Memory B cell (primary cell): ENCODE measurements around the gene ACTA2.

ENCODE experiments used
- ATAC-seq: fragments of 150-1000 bp; cut with Tn5 transposase; 2 replicates; pipeline ENCODE4 v1.10.0; 2021; ENCODE audit warnings: low read depth, mild to moderate bottlenecking, moderate library complexity
- DNase-seq, 2 donors: peaks; one replicate each; pipeline ENCODE4 v3.0.0; 2022; ENCODE audit warnings: low spot score in 2 of 2
- H3K27ac Mint-ChIP-seq: one replicate; pipeline ENCODE4 v1.8.0; 2022; ENCODE audit warnings: mild to moderate bottlenecking, moderate library complexity, mixed read lengths
- H3K27me3 Mint-ChIP-seq: one replicate; pipeline ENCODE4 v1.8.0; 2022; ENCODE audit warnings: mixed read lengths
- H3K36me3 Mint-ChIP-seq: one replicate; pipeline ENCODE4 v1.8.0; 2022; ENCODE audit warnings: mild to moderate bottlenecking, mixed read lengths
- H3K4me1 Mint-ChIP-seq: one replicate; pipeline ENCODE4 v1.8.0; 2022; ENCODE audit warnings: mixed read lengths
- H3K4me3 Mint-ChIP-seq: one replicate; pipeline ENCODE4 v1.8.0; 2022; ENCODE audit warnings: mild to moderate bottlenecking, moderate library complexity, mixed read lengths
- H3K9me3 Mint-ChIP-seq: one replicate; pipeline ENCODE4 v1.8.0; 2022; ENCODE audit warnings: mixed read lengths

The ACTA2 gene

DNA sequence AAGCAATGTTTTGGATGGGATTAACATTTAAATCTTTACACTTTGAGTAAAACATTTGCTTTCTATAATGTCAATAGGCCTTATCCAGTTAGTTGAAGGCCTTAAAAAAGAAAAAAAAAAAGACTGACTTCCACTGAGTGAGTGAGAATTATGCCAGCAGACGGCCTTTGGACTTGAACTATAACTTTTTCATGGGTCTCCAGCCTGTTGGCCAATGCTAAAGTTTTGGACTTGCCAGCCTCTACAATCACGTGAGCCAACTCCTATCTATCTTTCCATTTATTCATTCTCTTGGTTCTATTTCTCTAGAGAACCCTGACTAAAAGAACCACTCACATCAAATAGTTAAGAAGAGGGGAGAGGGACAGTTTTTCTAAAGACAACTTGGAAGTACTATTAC is 35.3 kb upstream of the ACTA2 start:
- DNase-seq = no peak
- H3K9me3 Mint-ChIP-seq = peaks cover 3% of the 10 kb centered on the region
- H3K4me3 Mint-ChIP-seq = no peak overlapping the region
- no peak overlapping the region for H3K27ac Mint-ChIP-seq
- H3K4me1 Mint-ChIP-seq = peaks cover 20% of the 10 kb centered on the region
- ATAC-seq = no peak
- no peaks in the 10 kb centered on the region for H3K36me3 Mint-ChIP-seq
- H3K27me3 Mint-ChIP-seq = no peaks in the 10 kb centered on the region

GRCh38 chr10:88987243-88987725 is 34.7 kb upstream of the ACTA2 start:
- Mint-ChIP-seq H3K27ac (no peak overlapping the region), H3K27me3 (no peaks in the 10 kb centered on the region), H3K4me1 (peaks cover 18% of the 10 kb centered on the region), H3K9me3 (peaks cover 3% of the 10 kb centered on the region), H3K4me3 (no peak overlapping the region), H3K36me3 (no peaks in the 10 kb centered on the region)
- DNase-seq = no peak
- no peak for ATAC-seq

GRCh38 chr10:88986549-88987242 is 34.1 kb upstream of the ACTA2 start:
- DNase-seq (no peak), ATAC-seq (no peak)
- Mint-ChIP-seq H3K4me3 (no peak overlapping the region), H3K9me3 (peaks cover 3% of the 10 kb centered on the region), H3K27ac (no peak overlapping the region), H3K36me3 (no peaks in the 10 kb centered on the region), H3K27me3 (no peaks in the 10 kb centered on the region), H3K4me1 (peaks cover 13% of the 10 kb centered on the region)

DNA sequence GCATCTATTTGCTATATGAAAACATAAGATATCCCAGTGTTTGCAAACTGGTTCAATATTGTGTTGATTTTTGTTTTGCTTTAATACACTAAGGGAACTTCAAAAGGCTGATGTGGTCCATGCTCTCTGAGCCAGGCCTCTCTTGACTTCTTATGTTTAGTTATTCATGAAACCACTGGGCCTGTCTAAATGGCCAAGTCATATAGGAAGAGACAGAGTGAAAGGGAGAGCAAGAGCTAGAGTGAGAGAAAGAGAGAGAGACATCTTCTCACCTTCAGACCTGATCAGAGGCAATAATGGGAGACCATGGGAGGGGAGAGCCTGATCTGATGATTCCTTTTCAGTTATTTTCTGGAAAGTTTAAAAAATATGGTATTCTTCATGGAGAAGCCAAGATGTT is 32.0 kb upstream of the ACTA2 start:
- peaks cover 3% of the 10 kb centered on the region for H3K9me3 Mint-ChIP-seq
- no peaks in the 10 kb centered on the region for H3K27me3 Mint-ChIP-seq
- no peaks in the 10 kb centered on the region for H3K36me3 Mint-ChIP-seq
- peaks cover 7% of the 10 kb centered on the region for H3K4me1 Mint-ChIP-seq
- H3K4me3 Mint-ChIP-seq = no peak overlapping the region
- ATAC-seq (no peak), DNase-seq (no peak)
- H3K27ac Mint-ChIP-seq = peak overlapping the region; percentile 10

GRCh38 chr10:88983939-88984338 is 31.4 kb upstream of the ACTA2 start:
- H3K27ac Mint-ChIP-seq = peak overlapping the region; percentile 5

GRCh38 chr10:88983206-88983605 is 30.6 kb upstream of the ACTA2 start:
- H3K27ac Mint-ChIP-seq = no peak overlapping the region
- no peak for ATAC-seq
- H3K4me1 Mint-ChIP-seq = peaks cover 5% of the 10 kb centered on the region
- H3K36me3 Mint-ChIP-seq = no peaks in the 10 kb centered on the region
- H3K27me3 Mint-ChIP-seq = no peaks in the 10 kb centered on the region
- no peak for DNase-seq
- H3K4me3 Mint-ChIP-seq = no peak overlapping the region
- peaks cover 3% of the 10 kb centered on the region for H3K9me3 Mint-ChIP-seq

More at GRCh38 chr10:88983939-88984338, 31.4 kb upstream of the ACTA2 start:
- Mint-ChIP-seq H3K36me3 (no peaks in the 10 kb centered on the region), H3K4me1 (peaks cover 5% of the 10 kb centered on the region), H3K27me3 (no peaks in the 10 kb centered on the region), H3K4me3 (no peak overlapping the region), H3K9me3 (peaks cover 3% of the 10 kb centered on the region)
- DNase-seq = no peak
- no peak for ATAC-seq

- H3K4me3 Mint-ChIP-seq = no peak overlapping the region
- H3K27ac Mint-ChIP-seq = no peak overlapping the region
- peaks cover 3% of the 10 kb centered on the region for H3K9me3 Mint-ChIP-seq
Measured at GRCh38 chr10:88982366-88982765, 29.8 kb upstream of the ACTA2 start.

GRCh38 chr10:88981435-88981834 is 28.9 kb upstream of the ACTA2 start:
- ATAC-seq = no peak
- DNase-seq = no peak
- Mint-ChIP-seq H3K4me1 (peaks cover 3% of the 10 kb centered on the region), H3K4me3 (no peak overlapping the region), H3K27ac (no peak overlapping the region), H3K9me3 (peaks cover 2% of the 10 kb centered on the region), H3K36me3 (no peaks in the 10 kb centered on the region), H3K27me3 (no peaks in the 10 kb centered on the region)

More at GRCh38 chr10:88982366-88982765, 29.8 kb upstream of the ACTA2 start:
- Mint-ChIP-seq H3K36me3 (no peaks in the 10 kb centered on the region), H3K4me1 (peaks cover 5% of the 10 kb centered on the region), H3K27me3 (no peaks in the 10 kb centered on the region)
- DNase-seq = no peak
- ATAC-seq = no peak

- Mint-ChIP-seq H3K4me1 (peaks cover 2% of the 10 kb centered on the region), H3K27me3 (no peaks in the 10 kb centered on the region), H3K27ac (no peak overlapping the region), H3K9me3 (no peaks in the 10 kb centered on the region), H3K36me3 (no peaks in the 10 kb centered on the region), H3K4me3 (no peak overlapping the region)
- DNase-seq = no peak
- no peak for ATAC-seq
Measured at GRCh38 chr10:88980800-88981199, 28.2 kb upstream of the ACTA2 start.

- Mint-ChIP-seq H3K9me3 (no peaks in the 10 kb centered on the region), H3K27me3 (no peaks in the 10 kb centered on the region), H3K36me3 (no peaks in the 10 kb centered on the region), H3K4me3 (no peak overlapping the region), H3K27ac (no peak overlapping the region), H3K4me1 (peaks cover 2% of the 10 kb centered on the region)
- ATAC-seq (no peak), DNase-seq (no peak)
Measured at GRCh38 chr10:88980247-88980646, 27.7 kb upstream of the ACTA2 start.

- no peaks in the 10 kb centered on the region for H3K9me3 Mint-ChIP-seq
- no peaks in the 10 kb centered on the region for H3K36me3 Mint-ChIP-seq
Measured at GRCh38 chr10:88979603-88980002, 27.0 kb upstream of the ACTA2 start.

GRCh38 chr10:88979153-88979562 is 26.6 kb upstream of the ACTA2 start:
- H3K4me3 Mint-ChIP-seq = no peak overlapping the region
- H3K36me3 Mint-ChIP-seq = no peaks in the 10 kb centered on the region
- no peak overlapping the region for H3K27ac Mint-ChIP-seq
- H3K27me3 Mint-ChIP-seq = no peaks in the 10 kb centered on the region
- DNase-seq (no peak), ATAC-seq (no peak)
- peaks cover 4% of the 10 kb centered on the region for H3K4me1 Mint-ChIP-seq
- no peaks in the 10 kb centered on the region for H3K9me3 Mint-ChIP-seq

More at GRCh38 chr10:88979603-88980002, 27.0 kb upstream of the ACTA2 start:
- ATAC-seq (no peak), DNase-seq (no peak)
- peaks cover 4% of the 10 kb centered on the region for H3K4me1 Mint-ChIP-seq
- H3K27ac Mint-ChIP-seq = no peak overlapping the region
- no peak overlapping the region for H3K4me3 Mint-ChIP-seq
- H3K27me3 Mint-ChIP-seq = no peaks in the 10 kb centered on the region

DNA sequence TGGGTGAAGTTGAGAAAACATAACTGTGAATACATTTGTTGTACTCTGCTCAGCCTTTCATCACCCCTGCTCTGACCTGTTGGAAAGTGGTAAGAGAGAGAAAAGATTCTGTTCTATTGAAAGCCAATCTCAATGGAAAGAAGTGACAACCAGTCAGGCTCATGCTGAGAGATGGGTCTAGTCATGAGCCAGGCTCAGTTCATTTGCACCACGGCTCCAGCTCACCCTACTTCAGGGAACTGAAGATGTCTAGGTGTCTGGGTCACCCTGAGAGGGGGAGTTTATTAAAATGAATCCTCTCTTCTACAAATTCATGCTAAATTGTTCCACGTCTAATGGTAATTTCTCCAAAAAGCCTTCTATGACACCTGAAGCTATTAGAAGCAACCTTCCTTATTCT is 25.9 kb upstream of the ACTA2 start:
- Mint-ChIP-seq H3K4me1 (peaks cover 4% of the 10 kb centered on the region), H3K9me3 (no peaks in the 10 kb centered on the region), H3K4me3 (no peak overlapping the region), H3K27ac (no peak overlapping the region), H3K36me3 (no peaks in the 10 kb centered on the region), H3K27me3 (no peaks in the 10 kb centered on the region)
- ATAC-seq (no peak), DNase-seq (no peak)

DNA sequence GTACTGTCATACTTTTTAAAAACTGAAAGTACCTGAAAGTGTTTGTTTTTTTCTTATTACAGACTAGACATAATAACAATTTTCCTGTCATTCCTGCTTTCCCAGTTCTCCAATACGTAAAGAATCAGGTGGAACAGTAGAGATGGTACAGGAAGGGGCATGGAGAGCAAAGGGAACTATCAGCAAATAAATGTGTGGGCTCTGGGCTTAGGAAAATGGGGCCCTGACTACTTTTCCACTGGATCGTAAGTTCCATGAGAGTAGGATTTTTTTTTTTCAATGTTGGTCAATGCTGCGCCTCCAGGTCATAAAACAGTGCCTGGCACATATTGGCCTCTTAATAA is 22.8 kb upstream of the ACTA2 start:
- no peaks in the 10 kb centered on the region for H3K36me3 Mint-ChIP-seq
- ATAC-seq = no peak

More for the DNA sequence above, 22.8 kb upstream of the ACTA2 start:
- Mint-ChIP-seq H3K9me3 (no peaks in the 10 kb centered on the region), H3K4me1 (peaks cover 4% of the 10 kb centered on the region), H3K27me3 (no peaks in the 10 kb centered on the region), H3K27ac (peak overlapping the region; percentile 96), H3K4me3 (peak overlapping the region; percentile 100)
- DNase-seq = no peak
